GM18499 (cell line): ENCODE results near the gene CROT.

Experiments
- ATAC-seq: cut with Tn5 transposase; IDR thresholded peaks from one replicate; pipeline ENCODE4 v1.9.1; 2021; ENCODE audit warnings: moderate number of reproducible peaks; ENCODE audit not compliant: insufficient read depth, unreplicated experiment

The CROT gene

DNA sequence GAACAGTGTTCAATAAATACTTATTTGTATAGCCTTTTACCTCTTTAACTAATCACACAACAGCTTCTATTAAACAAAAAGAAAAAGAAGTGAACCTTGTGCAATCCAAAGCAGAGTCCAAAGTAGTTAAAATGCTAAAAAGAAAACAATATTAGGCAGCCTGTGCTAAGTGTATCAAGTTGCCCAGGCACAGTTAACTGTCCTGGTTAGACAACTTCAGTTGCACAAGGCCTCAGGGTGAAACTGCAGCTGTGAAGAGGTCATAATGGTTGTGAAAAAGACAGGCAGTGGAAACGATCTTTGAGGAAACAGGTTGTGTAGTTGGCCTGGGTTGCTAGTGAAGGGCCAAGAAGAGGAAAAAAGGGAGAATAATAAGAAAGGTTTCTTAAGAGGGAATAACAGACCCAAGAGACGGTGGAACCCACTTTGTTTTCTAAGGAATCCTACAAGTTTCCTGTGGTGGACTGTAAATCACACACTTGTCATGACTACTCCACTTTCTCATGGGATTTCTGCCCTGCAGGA is 6.0 kb upstream of the CROT start:
- ATAC-seq = no peak

DNA sequence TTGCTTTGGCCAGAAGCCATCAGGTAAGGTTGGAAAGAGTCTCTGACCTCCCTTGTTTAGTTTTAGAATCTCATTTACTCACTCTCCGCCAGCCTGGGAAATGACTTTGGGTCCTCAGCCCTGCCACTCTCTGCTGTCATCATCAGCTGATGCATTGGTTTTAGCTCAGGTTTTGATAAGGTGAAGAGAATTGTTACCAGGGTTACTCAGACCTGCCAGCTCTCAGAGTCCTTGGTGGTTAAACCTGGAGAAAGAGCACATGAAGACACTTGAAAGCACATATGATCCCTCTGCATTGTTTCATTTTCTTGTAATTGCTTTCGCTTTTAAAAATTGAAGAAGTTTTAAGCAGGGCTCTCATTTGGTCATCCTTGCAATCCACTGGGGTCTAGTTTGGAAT is 4.0 kb upstream of the CROT start:
- no peak for ATAC-seq

DNA sequence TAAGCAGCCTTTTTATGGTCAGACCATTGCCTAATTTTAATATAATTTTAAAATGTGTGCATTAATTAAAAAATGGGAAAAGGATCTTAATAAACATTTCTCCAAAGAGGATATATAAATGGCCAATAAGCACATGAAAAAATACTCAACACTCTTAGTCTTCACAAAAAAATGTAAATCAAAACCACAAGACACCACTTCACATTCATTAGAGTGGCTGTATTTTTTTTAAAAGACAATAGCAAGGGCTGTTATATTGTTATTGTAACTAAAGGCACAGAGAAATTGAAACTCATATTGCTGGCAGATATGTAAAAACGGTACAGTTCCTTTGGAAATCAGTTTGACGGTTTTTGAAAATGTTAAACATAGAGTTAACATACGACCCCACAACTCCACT is 3.2 kb upstream of the CROT start:
- no peak for ATAC-seq

DNA sequence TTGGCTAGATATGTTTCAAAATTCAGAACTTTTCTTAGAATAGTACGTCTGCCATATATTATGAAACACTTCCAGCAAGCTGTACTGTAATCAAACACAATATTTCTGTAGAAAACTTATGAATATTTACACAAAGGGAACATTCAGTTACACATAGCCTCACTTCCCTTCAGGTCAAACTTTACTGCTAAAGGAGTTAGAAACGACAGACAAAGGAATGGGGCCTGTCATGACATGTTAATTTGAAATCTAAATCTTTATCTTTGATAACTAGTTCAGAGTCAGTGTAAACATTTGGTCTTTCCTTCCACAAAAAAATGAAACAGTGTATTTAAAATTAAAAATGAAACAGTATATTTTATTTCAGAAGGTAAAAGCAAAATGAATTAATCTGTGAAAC is 1.0 kb upstream of the CROT start:
- no peak for ATAC-seq

DNA sequence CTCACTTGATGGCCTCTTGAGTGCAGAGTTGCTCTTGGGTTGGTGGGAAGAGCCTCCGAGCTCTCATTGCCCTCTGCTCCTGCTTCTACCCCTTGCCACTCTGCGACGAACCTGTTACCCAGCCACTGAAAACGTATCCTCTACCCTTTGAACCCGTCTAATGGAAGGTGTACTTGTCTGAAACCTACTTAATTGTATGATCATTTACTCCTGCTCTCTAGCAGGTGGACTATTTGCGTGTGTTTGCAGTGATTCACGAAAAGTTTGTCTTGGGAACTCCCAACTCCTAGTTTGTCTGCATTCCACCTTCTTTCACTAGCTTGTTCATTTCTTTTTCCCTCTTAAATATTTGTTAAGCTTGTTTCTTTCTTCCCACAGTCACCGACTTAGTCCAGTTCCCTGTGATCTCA is 503 bp downstream of the CROT start:
- no peak for ATAC-seq

DNA sequence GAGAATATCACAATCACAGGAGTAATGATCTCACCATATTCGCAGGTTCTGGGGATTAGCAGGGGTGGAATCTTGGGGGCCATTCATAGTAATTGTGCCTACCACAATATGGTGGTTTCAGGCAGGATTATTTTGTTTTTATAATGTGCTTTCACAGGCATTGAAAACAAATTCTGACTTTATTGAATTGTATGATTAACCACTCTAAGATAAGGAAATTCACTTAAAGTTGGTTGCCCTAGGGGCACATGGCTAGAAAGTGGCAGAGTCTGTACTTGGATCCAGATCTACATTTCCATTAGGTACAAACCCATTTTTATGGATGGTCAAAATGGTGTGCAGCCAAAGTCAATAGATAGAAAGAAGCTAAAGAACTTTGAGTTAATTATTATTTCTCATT is 1.7 kb downstream of the CROT start:
- no peak for ATAC-seq

DNA sequence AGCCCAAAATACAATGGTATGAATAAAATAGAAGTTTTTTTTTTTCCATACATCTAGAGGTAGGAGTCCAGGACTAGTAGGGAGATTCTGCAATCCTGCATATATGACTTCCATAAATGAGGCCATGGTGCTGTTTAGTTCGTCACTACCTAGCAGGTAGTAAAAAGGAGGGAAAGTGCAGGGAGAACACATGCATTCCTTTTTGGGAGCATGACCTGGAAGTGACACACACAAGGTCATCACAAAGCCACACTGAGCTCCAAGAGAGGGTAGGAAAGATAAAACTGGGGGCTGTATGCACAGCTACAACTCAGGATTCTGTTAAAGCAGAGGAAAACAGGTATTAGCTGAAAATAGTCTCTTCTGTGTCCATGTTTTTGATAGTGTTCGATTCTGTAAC is 2.2 kb downstream of the CROT start:
- ATAC-seq = no peak

DNA sequence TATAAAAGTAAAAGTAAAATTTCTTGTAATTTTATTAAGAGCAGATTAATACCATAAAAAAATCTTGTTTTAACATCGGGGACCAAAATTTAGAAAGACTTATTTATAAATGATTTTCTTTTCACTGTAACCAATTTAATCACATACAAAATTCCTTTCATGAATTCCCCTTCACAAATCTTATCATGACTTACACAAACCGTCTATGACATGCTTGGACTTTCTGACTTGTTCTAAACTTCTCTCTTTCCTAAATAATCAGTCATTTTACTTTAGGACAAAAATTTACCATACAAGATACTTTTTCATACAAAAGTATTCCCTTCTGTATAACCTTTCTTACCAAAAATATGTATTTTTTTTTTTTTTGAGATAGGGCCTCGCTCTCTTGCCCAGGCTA is 9.3 kb downstream of the CROT start:
- ATAC-seq = no peak

DNA sequence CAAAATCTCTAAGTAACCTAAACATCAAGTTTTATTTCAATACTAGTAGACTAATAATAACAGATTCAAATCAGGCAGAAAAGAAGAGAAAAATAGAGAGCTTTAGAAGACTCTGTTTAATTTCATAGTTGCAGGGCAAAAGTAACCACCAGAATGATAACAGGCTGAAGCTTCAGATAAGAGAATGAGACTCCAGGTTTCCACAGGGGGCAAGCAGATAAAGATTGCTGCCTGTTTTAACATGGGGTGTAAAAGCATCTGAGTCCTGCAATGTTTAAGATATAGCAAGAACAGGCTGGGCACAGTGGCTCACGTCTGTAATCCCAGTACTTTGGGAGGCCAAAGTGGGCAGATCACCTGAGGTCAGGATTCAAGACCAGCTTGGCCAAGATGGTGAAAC is 11.0 kb downstream of the CROT start:
- no peak for ATAC-seq

DNA sequence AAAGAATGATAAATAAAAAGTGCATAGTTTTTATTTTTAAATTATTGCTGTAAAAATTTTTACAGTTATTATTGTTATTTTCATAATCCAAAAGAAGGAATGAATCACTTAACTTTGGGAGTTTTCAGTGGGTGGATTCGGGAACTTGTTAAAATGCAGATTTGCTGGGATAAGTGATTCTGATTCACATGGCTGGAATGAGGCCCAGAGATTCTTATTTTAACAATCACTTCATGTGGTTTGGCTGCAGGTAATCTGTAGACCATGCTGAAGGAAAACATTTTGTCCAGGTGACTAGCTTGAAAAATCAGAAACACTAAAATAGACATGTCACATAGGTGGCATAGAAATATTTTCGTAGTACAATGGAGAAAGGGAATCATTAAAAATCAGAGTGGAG is 13.9 kb downstream of the CROT start:
- no peak for ATAC-seq

DNA sequence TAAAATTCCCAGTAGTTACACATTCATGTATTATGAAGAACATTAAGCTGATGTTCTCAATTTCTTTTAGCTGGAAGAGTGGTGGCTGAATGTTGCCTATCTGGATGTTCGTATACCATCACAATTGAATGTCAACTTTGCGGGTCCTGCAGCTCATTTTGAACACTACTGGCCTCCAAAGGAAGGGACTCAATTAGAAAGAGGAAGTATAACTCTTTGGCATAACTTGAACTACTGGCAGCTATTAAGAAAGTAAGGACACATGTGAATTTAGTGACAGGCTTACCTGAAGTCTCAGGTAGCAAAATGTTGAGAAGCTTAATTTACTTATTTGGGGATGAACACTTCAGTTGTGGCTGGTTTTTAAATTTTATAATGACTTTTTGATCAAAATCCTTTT is 15.9 kb downstream of the CROT start:
- no peak for ATAC-seq

DNA sequence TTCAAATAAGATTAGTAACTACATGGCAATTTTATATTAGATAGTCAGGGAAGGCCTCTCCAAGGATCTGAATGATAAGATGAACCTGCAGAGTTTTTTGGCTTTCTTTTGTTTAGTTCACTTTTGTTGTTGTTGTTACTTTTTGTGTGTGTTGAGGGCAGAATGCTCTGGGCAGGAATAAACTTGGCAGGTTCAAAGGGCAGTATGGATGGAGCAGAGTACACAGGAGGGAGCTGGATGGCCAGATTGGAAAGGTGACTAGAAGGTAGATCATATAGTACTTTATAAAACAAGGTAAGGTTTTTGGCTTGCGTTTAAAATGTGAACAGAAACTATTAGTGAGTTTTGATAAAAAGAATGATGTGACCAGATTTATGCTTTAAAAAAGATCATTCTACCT is 17.9 kb downstream of the CROT start:
- ATAC-seq = no peak

DNA sequence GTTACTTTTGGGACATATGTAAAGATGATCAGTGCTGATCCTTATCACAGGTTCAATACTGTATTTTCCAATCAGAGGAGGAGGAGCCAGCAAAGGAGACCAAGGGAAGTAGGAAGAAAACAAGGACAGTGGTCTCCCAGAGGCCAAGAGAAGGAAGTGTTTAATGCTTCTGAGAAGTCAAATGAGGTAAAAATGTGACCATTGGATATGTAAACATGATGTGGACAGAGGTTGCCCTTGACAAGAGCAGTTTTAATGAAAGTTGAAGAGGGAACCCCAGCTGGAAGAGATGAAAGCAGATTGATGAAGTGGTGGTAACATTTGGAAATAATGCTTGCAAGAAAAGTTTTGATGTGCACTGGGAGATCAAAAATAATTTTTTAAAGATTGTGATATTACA is 18.8 kb downstream of the CROT start:
- ATAC-seq = no peak

DNA sequence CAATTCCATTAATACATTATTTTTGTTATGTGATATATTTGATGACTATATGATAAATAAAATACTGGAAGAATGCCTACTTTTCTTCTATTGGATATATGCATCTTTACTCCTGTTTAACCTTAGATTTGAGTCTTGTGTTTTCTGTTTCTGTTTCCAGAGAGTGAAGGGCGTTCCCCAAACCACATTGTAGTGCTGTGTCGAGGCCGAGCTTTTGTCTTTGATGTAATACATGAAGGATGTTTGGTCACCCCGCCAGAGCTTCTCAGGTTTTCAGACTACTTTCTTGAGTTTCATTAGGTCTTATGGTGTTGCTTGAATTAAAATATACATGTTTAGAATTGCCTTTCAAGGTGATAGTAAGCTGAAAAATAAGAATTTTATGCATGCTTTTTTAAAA is 23.8 kb downstream of the CROT start:
- no peak for ATAC-seq

DNA sequence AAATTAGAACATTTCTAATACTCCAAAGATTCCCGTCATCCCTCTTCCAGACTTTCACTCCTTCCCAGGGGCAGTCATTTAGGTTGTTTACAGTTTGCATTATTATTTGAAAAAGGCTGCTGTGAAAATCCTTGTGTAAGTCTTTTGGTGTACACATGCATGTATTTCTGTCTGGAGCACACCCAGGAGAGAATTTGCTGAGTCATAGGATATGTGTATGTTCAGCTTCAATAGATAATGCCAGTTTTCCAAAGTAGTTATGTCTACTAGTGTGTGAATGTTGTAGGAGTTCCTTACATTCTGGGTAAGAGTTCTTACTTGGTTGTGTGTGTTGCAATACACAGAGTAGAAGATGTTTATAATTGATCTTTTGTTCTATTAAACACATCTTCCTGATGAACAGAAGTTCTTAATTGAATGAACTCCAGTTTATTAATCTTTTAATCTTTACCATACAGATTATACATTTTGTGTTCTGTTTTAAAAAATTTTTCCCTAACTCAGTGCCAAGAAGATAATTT is 25.3 kb downstream of the CROT start:
- no peak for ATAC-seq

DNA sequence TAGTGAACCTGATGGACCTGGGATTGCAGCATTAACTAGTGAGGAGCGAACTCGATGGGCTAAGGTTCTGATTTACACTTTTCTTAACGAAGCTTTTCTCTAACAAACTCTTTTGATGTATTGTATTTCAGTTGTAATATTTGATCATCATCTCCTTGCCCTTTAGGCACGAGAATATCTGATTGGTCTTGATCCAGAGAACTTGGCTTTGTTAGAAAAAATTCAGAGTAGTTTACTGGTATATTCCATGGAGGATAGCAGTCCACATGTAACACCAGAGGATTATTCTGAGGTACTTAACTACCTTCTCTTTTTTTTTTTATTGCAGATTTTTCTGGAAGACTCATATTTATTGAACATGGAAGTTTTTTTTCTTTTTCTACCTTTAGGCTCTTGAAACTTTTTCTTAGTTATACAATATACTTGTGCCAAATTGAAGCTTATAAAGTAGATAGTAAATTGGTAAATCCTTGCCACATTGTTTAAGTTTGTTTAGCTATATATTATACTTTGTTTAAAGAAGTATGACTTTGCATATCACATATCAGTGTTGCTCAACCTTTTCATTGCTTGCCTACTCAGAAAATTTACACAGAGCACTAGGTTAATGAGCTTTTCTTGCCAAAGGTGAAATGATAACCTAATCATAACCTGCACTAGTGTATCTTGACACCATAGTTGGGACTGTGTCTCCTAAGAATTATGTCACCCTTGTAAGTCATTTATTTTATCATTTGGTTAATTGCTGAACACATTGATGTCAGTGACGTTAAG is 30.4 kb downstream of the CROT start:
- ATAC-seq = no peak

DNA sequence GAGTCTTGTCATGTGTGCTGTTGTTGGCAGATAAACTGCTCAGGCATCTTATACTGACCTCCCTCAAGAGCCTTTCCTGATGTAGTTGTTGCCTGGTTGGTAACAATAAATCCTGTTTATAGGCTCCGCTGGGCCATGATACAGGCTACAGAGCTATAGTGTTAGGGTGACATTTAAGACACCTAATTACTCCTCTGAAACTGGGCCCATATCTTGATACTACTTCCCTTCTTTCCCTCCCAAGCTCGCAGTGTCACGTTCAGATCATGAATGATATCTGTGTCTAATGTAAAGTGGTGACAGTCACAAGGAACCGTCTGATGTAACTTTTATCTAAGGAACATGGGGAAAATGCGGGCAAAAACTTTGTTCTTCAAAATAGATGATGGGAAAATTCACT is 35.4 kb downstream of the CROT start:
- no peak for ATAC-seq

DNA sequence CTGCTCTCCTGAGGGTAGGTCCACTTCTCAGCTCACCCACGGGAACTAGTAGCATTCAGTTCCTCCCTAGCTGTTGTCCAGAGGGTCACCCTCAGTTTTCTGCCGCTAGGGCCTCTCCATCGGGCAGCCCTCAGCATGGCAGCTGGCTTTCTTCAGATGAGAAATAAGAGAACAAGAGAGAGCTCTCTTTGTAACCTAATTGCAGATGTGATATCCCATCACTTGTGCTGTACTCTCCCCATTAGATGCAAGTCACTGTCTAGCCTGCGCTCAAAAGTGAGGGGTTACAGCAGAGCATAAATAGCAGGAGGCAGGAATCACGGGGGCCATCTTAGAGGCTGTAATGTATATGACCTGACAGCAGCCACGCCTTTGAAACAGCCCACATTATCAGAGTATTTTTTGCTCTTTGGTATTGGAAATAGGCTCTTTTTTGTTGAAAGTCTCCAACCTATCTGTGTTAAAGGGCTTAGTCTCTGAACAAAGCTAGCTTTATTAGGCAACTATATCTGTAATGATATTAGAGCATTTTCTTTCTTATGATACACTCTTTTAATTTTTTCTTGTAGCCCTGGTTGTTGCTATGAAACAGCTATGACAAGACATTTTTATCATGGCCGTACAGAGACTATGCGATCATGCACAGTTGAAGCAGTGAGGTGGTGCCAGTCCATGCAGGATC is 45.7 kb downstream of the CROT start:
- ATAC-seq = no peak

DNA sequence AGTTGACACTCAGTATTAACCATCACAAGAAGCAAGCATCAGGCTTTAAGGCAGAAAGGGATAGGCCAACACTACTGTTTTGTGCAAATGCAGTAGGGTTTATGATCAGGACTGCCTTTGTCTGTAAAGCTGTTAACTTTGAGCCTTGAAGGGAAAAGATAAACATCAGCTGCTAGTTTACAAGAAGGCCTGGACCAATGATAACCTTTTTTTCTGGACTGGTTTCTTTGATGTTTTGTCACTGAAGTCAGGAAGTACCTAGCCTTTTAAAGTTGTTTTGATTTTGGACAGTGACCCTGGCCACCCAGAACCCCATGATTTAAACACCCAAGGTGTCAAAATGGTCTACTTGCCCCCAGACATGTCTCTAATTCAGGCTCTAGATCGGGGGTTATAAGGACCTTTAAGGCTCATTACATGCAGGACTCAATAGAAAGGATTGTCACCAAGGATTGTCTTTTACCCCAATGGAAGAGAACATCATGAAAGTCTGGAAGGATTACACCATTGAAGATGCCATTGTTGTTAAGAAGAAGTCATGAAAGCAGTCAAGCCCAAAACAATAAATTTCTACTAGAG is 50.1 kb downstream of the CROT start:
- ATAC-seq = no peak

DNA sequence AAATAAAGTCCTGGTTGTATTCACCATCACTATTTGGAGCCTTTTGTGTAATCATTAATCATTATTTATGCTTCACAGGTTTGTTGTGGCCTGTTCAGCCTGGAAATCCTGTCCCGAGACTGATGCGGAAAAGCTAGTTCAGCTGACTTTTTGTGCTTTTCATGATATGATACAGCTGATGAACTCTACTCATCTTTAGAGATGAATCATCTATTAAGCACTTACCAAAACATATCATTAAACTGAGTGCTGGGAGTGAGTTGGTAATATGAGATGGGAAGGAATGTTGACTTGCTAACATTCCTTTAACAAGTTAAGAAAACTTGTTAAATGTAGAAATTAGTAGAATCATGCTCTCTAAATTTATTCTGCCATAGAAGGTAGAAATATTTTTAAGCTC is 53.0 kb downstream of the CROT start:
- no peak for ATAC-seq

DNA sequence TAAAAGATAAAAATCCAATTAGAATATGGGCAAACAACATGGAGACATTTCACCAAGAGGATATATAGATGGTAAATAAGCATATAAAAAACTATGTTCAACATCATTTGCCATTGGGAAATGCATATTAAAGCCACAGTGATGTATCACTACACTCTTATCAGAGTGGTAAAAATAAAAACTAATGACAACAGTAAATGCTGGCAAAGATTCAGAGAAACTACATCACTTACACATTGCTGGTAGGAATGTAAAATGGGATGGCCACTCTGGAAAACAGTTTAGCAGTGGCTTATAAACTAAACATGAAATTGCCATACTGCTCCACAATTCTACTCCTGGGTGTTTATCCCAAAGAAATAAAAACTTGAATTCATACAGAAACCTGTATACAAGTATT is 59.2 kb downstream of the CROT start:
- ATAC-seq = no peak
